Measurements from ENCODE around the gene NPTXR.
"Not testable (repeated sequence)": the region's sequence is repeated elsewhere in the genome, so short reads cannot be mapped to it uniquely, and the experiment has no call there.

NPTXR gene

DNA sequence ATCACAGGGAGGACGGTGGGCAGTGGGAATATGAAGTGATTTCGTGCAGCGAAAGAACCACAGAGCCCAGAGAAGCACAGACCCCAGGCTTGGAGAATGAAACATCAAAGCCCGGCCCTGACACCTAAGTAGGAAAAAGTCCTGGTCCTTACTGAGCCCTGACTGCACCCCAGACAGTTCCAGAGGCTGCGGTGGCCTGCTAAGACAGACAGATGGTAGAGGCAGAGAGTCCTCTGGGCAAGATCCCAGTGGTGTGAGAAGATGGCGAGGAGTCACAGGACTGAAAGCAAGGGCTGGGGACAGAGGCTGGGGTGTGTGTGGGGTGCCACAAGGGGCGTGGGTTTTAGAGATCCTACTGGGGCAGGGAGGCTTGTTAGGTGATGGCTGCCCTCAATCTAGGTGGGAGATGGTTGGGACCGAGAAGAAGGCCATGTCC is 24.5 kb upstream of the NPTXR start:
- DNase-seq, result no peak

DNA sequence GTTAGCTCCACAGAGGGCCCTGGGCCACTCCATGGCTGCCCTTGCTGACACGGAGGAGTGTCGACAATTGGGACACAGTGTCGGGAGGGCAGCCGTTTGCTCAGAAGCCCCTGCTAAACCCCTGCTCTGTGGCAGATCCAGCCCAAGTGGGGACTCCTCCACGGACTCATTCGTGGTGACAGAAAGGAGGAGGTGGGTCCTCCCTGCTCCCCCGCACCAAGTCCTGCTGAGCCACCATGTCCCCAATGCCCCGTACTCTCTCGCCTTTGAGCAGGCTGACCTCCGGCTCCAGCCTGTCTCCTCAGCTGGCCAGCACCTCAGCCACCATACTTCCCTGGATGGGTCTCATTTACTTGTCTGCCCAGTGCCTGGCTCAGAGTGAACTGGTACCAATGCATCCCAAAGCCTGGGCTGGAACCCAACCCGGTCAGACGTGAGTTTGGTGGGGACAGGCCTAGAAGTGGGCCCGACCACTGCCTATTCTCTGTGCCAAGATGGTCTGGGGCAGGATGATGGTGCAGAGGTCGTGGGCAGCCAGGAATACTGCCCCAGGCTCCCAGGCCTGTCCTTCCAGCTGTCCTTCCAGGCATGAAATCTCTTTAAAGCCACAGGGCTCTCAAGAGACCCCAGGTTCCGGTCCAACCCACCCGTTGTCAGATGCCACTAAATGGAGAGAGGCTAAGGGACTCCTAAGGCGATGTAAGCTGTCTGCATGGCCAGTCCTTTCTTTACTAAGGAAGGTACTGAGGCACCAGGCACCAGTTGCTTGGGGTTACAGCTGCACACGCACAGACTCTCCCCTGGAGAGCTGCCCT is 23.9 kb upstream of the NPTXR start:
- DNase-seq, result no peak

DNA sequence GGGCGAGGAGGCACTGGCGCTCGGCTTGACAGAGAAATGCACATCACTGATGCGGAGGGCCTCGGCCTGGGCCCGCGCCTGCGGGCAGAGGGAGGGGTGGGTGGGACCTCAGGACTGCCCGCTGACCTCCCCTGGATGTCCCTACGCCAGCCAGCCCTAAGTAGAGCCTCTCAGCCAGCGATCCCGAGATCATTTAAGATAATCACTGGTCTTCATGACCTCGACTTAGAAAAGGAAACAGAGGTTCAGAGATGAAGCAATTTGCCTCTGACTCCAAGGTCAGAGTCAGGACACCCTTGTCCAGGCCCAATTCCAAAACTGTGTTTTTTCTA is 23.3 kb upstream of the NPTXR start:
- DNase-seq, result no peak

DNA sequence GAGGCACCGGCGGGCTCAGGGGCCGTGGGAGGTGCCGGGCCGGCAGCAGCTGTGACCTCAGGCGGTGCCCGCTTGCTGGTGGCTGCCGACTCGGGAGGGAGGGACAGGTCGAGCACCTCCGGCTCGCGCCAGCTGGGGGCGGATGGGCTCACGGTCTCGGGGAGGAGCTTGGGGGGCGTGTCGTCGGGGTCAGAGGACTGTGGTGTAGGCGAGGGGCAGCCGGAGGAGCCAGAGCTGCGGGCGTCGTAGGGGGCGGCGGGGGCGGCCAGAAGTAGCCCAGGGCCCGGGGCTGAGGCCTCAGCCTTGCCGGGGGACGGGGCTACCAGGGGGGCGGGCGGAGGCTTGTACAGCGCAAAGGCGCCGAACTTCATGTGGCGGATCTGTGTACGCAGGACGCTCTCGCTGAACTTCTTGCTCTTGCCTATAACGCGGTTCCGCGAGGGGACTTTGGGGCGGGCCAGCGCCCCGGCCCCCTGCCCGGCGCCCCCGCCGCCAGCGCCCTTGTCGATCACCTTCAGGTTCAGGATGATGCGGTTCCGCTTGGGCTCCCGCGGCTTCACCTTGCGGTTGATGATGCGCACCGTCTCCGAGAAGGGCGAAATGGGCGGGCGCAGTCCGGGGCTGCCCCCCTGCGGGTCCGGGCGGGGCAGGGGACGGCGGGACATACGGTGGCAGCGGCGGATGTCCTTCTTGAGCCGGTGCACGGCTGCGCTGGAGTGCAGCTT is 22.7 kb upstream of the NPTXR start:
- no peak for DNase-seq

DNA sequence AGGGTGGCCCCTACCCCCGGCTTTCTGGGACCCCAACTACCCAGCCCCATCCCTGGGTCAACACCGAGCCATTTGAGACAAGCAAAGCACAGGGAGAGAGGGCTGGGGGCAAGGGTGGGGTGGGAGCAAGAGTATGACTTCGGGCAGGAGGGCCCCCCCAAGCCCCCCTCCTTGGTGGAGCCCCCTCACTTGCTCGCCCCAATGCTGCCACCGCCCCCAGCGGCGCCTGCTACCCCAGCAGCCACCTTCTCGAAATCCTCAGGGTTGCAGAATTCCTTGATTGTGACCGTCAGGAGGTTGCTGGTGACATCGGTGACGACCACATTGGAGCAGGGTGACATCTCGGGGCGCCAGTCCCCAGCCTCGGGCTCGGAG is 22.2 kb upstream of the NPTXR start:
- DNase-seq, result no peak

DNA sequence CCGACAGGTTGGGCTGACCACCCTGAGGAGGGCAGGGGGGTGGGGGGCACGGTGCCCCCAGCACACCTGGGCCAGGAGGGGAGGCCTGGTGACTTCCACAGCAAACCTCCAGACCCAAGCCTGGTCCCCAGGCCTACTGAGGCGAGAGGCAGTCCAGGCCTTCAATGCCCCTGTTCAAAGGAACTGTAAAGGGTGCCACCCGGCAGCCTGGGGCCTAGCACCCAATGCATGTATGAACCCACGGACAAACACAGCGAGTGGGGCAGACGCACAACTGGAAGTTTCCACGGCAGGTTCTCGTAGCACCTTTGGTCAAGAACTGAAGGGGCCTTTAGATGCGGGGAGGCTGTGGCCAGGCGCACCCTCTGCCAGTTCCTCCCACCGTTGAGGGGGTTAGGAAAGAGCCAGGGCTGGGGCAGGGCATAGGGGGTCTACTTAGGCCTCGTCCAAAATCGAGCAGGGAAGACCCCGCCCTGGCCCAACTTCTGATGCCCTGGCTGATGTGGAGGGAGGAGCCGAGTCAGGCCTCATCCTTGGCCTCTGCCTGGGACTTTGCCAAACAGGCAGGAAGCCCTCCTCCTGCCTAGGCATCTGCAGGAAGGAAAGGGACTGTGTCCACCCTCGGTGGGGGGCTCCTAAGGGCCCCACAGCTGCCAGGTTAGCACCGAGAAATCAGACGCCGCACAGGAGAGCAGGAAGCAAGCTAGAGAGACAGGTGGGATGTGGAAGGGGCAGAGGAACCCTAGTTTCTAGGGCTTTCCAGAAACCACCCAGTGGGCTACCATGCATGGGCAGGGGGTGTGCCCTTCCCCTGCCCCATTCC is 21.6 kb upstream of the NPTXR start:
- DNase-seq, result no peak

DNA sequence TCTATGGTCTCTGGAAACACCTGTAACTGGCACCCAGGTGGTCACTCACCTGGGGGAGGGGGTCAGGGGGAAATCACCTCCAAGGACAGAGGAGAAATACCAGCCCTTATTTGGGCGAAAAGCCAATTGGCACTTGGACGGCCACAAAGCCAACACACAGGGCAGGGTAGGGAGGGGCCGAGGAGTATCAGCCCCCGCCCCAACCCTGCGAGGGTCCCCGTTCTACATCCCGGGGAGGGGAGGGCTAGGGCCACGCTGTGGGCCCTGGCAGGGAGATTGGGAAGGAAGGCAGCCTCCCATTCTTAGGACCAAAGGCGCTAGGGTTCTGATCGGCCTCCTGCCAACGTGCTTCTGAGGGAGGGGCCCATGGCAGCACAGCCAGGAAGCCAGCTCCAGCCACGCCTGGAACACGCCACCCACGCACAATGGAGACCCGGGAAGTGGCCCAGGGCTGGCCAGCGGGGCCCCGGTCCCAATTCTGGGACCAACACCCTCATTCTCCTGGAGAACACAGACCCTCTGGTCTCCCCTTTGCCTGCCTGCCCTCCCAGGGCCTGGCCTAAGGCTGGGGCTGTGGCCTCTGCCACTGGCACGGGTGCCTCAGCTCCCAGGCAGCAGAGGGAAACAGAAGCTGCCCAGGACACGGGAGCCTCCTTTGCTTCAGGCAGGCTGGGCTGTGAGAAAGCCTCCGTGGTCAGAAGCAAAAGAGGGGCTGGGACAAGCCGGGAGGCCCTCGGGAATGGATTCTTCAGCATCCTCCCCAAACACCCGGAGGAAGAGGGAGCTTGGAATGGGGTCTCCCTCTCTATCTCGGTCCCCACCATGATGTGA is 20.7 kb upstream of the NPTXR start:
- no peak for DNase-seq

DNA sequence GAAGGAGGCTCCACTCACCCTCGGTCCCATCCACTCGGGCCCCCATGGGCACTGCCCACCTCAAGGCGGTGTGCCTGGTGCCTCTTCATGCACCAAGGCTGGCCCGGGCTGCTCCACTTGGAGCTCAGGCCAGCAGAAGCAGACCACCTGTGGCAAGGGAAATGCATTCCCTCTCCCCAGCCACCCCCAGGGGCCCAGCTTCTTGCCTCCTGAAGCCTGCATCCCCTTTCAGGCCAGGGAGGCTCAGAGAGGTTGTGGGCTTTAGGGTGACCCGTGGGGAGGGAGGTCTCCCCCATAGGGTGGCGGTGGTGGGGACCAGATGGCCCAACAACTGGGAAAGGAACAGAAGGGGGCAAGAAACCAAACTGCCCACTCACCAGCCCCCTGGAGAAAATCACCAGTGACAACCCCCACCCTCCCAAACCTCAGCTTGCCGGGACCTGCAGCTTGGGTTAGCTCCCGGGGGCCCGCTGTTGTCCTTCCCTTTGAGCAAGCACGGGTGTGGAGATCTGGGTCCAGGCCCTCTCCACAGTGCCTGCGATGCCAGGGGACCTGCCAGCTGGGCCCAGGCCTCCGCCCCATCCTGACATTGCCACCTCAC is 19.8 kb upstream of the NPTXR start:
- no peak for DNase-seq

DNA sequence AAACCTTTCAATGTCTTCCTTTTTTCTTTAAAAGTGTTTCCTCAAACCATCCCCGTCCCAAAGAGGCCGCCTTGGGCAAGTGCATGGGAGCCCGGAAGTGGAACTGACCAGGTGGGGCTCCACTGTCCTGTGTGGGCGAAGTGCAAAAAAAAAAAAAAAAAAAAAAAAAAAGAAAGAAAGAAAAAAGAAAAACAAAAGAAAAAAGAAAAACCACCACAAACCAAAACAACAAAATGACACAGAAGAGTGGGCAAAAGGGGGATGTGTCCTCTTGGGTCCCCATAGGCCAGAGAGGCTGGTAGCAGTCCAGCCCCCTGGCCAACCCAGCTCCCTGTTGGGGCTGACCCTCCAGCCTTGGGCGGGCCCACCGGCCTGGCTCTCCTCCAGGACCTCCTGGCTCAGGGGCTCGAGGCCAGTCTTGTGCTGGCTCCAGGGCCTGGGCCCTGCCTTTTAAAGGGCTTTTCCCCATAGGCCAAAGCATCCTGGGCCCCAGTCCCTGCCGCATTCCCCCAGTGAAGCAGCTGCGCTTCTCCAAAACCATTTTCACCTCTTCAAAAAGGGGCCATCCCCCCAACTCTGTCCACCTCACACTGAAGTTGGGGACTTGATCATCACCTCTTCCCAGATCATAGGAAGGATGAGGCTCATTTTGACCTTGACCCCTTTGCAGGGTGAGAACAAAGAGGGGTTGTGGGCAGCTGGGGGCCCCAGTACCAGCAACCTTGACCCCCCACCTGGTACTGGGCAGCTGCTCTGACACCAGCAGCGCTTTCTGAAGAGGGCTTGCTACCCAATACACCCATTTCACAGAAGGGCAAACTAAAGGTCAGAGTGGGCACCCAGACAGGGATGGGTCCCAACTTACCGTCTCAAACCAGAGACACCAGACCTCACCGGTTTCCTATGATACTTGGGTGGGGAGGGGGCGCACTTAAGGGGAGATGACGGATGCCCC is 18.8 kb upstream of the NPTXR start:
- DNase-seq, result no peak

DNA sequence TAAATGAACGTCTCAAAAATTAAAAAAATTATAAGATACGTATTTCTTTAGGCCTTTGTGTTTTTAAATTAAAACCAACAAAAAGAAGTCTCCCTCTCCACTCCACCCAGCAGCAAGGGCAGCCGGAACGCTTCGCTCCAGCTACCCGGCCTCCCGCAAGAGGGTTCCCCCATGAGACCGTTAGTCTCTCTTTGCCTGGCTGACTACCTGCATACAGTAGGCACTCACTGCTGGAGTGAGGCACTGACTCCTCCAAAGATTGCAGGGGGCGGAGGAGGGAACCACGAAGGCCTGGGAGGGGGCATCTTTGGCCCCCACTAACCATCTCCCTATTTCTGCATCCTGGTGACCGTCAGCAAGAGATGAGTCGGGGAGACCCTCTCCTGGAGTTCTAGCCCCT is 18.1 kb upstream of the NPTXR start:
- no peak for DNase-seq

DNA sequence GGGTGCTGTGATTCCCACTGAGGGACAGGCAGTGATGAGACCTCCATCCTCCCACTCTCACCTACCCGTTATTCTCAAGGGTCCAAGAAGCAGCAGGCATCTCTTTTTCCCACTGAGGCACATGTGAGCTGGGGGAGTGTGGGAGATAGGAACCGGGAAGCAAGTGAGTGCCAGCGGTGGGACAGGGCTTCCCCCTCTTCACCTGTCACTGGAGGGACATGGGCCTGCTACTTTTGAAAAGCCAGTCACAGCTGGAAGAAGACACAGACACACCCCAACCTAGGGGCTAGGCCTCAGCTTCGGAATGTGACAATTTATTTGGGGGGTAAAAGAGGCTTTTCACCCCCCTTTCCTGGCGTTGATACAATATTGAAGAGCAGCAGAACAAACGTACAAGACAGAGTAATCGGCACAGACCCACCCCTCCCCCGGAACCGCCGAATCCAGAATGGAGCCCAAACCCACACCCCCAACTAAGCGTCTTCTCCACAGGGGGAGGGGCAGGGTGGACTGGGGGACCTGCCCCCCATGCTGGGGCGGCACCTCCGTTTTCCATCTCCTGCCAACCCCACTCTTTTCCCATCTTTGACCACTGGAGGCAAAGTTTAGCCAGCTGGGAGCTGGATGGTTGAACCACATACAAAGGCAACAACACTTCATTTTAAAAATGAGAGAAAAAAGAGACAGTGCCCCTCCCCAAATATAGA is 17.5 kb upstream of the NPTXR start:
- DNase-seq, result no peak

DNA sequence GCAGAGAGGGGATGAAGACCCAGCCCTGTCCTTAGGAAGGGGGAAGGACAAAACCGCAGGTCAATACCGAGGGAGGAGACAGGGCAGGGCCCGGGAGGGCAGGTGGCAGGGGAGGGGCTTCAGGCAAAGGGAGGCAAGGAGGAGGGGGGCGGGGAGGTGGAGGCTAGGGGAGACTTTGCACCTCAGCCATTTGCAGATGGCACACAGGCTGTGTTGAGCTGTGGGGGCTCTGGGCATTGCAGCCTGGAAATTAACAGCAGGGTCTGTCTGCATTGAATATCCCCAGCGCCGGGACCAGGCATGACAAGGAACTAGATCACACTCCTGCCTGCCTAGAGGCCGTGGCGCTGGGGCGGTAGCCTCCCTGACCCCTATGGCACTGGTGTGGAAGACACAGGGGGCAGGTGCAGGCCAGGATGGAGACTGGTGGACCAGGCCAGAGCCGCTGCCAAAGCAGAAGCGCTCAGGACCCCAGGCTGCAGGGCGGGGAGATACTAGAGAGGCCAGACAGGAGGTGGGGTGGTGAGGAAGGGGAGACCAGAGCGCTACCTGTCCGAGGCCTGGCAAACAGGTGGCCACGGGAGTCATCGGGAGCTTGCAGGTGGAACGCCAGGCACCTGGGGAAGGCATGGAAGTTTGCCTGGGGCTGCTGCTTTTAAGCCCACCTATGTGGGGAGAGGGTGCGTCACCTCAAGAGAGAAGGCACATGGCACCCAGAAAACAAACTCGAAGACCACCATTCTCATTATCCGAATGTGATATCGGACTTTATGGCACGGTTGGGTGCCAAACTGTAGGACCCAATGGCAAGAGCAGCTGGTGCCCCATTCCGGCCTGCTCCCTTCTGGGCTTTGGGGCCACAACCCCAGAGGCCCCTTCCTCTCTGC is 16.7 kb upstream of the NPTXR start:
- peak; percentile 40 to 60 for DNase-seq

DNA sequence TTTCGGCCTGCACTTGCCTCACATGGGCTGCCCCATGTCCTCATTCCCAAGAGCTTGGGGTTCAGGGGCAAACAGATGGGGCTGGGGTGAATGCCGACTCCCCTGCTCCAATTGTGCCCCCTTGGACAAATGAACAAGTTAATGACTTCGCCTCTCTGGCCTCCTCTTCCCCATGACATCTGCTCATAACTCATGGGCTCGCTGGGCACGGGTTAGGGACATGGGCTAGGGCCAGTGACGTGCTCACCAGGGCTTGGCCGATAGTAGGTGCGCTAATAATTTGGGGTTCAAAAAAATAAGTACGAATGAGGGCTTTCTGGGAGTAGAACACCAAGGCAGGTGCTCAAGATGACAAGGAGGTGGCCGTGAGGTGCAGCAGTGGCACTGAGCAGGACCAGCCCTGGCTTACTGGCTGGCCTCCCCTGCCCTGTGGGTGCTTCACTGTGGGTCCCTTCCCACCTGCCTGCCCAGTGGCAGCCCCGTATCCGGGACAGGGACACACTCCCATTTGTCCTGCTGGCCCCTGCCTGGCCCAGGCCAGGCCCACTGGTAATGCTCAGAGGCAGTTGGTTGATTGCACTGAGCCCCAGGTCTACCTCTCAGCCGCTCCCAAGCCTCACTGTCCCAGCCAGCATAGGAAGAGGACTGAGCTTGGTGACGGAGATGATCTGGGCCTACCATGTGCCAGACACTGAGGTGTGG is 15.9 kb upstream of the NPTXR start:
- no peak for DNase-seq

DNA sequence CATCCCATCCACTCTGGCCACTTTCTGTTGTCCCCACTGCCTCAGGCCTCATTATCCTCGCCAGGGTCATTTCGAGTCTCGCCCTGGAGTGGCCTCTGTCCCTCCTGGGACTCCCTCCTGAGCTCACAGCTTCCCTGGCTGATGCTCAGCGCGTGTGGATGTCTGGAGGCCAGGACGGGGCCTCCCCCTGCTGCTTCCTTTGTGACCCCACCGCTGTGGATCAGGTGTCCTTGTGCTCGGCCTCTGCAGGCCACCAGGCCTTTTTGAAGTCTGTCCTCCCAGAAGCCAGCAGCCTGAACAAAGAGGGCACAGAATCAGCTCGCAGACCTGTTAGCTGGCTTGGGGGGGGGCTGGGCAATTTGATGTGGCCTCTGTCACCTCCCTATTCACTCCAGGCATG is 14.7 kb upstream of the NPTXR start:
- DNase-seq, result no peak

DNA sequence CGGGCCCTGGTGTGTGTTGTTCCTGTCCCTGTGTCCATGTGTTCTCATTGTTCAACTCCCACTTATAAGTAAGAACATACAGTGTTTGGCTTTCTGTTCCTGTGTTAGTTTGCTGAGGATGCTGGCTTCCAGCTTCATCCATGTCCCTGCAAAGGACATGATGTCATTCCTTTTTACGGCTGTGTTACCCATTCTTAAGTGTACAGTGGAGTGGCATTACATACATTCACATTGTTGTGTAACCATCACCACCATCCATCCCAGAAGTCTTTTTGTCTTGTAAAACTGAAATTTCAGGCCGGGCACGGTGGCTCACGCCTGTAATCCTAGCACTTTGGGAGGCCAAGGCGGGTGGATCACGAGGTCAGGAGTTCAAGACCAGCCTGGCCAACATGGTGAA is 10.6 kb upstream of the NPTXR start:
- DNase-seq, result not testable (repeated sequence)

DNA sequence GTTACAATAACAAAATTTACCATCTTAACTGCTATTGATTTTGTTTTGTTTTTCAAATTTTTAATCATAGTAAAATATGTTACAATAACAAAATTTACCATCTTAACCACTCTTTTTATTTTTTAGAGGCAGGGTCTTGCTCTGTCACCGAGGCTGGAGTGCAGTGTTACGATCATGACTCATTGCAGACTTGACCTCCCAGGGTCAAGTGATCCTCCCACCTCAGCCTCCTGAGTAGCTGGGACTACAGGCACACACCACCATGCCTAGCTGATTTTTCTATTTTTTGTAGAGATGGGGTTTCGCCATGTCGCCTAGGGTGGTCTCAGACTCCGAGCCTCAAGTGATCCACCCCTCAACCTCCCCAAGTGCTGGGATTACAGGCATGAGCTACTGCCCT is 10.1 kb upstream of the NPTXR start:
- DNase-seq, result not testable (repeated sequence)

DNA sequence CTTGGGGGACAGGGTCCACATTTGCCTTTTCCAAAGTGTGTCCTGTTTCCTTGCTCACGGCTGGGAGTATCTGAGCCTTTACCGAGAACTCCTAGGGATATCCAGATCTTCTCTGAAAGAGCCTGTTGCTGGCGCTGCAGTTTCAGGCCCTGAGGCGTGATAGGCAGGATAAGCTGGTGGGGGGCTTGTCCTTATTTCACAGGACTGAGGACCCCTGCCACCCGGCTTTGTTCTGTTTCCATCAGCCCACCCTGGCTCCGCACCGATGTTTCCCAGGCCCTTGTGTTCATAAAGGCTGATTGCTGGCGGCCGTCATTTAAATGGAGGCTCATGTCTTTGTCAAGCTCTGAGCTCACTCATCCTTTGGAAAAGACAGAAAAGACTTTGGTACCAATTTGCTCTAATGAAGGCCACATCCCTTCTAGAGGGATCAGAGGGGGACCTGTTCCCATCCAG is 9.4 kb upstream of the NPTXR start:
- DNase-seq, result no peak

DNA sequence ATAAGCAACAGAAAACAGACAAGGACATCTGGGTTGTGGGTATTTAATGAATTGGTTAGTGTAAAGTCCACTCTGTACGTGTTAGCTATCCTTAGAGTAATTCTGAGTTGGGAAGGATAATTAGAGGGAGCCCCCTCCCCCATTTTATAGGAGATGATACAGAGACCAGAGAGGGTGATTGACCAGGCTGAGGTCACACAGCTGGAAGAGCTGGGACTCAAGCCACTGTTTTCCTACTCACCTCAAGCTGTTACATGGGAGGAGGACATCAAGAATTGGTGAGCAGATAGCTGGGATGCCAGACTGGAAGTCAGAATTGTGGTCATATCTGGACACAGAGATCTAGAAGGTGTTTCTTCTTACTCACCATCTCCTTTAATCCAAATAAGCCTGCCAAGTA is 8.7 kb upstream of the NPTXR start:
- no peak for DNase-seq

Measured in NCI-H524 (cell line).